C4-2B (cell line): ENCODE measurements around the gene ARV1.

Source experiments
- CTCF ChIP-seq: fragments of 450-650 bp; conservative IDR thresholded peaks from 2 replicates; pipeline ENCODE4 v1.5.1; 2017; ENCODE audit warnings: mild to moderate bottlenecking
- ZFX ChIP-seq: fragments of 450-650 bp; IDR thresholded peaks from 2 replicates; pipeline ENCODE4 v1.6.1; 2017

DNA sequence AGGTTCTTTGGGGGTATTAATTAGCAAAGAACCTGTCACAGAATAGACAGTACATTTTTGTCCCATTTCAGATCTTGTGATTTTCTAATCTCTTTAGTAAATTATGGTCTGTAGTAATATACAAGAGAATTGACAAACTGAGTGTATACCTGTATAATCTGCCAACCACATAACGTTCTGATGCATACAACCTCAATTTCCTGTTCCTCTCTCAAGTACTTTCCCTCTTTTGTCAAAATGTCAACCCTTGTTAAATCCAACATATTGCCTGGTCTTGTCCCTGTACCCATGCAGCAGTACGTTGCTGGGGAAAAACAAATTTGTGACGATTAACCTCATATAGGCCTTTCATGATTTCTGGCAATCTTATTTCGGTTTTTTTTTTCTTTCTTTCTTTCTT lies 1.1 kb downstream of the ARV1 start:
- no peak for TF ChIP-seq CTCF
- no peak for TF ChIP-seq ZFX
